Stimulated activated CD8-positive, alpha-beta memory T cell treated with anti-CD3 and anti-CD28 coated beads, Interleukin-12 subunit alpha, Interleukin-12 subunit beta, amount 100 ng/mL, for 1 hour (primary cell): ENCODE results near the gene CD68.
A peak's percentile ranks its signal among the peaks of the same experiment; 100 is the strongest.

Experiments
- DNase-seq: peaks from one replicate; pipeline ENCODE4 v3.0.0-alpha.2; 2020; ENCODE audit warnings: low read depth

CD68 gene

GRCh38 chr17:7559320-7560171, 19.9 kb upstream of the CD68 start:
- DNase-seq, result no peak

- DNase-seq, result no peak
Measured at GRCh38 chr17:7560172-7561027, 19.0 kb upstream of the CD68 start.

- DNase-seq, result peak; percentile 79
Measured at GRCh38 chr17:7561028-7561575, 18.3 kb upstream of the CD68 start.

- DNase-seq, result peak; percentile 79
Measured at GRCh38 chr17:7561589-7562207, 17.7 kb upstream of the CD68 start, which contains the start of gene SENP3. TSS of gene SENP3 (plus strand) at chr17:7561919. CDS start at chr17:7563077, 1,158 bp downstream.

DNA sequence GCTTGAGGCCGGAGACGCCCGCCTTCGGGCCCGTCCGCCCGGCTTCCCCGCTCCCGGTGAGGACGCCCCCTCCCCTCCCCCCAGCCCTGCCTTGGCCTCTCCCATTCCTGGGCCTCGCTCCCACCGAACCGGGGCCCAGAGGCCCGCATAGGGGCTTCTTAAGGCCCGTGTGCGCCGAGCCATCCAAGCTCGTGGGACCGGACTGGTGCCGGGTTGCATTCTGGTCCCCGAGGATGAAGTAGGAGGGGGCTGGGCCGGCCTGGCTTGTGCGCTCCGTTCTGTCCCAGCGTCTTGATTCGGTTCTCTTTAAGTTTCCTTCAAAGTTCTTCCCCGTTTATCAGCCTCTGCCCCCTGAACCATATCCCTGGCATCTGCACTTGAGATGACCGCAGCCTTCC, 17.2 kb upstream of the CD68 start:
- DNase-seq, result no peak

- no peak for DNase-seq
Measured at GRCh38 chr17:7563115-7563869, 16.1 kb upstream of the CD68 start.

DNA sequence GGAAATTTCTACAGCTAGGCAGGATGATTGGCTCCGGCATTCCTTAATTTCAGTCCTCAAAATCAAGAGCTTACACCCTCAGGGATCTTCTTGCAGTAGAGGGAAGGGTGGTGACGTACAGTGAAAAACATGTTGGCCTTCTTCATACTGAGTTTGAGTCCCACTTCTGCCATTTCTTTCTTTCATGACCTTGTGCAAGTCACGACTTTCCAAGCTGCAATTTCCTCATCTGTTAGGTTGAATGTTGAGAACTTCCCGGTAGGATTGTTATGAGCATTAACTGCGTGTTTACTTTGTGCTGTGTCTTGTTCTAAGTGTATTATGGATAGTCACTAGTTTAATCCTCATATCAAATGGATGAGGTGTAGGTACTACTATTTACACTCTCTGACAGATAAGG, 9.9 kb upstream of the CD68 start:
- DNase-seq, result no peak

DNA sequence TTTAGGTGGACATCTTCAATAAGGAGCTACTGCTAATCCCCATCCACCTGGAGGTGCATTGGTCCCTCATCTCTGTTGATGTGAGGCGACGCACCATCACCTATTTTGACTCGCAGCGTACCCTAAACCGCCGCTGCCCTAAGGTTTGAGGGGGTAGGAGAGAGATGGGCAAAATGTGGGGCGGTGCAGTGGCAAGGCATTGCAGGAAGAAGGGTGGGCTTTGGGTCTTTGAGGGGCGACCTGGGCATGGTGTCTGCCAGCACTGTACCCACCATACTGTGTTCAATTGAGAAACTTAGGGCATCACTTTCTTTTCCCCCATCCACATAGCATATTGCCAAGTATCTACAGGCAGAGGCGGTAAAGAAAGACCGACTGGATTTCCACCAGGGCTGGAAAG, 9.1 kb upstream of the CD68 start:
- DNase-seq, result no peak

GRCh38 chr17:7572338-7572587, 7.2 kb upstream of the CD68 start:
- DNase-seq, result no peak

DNA sequence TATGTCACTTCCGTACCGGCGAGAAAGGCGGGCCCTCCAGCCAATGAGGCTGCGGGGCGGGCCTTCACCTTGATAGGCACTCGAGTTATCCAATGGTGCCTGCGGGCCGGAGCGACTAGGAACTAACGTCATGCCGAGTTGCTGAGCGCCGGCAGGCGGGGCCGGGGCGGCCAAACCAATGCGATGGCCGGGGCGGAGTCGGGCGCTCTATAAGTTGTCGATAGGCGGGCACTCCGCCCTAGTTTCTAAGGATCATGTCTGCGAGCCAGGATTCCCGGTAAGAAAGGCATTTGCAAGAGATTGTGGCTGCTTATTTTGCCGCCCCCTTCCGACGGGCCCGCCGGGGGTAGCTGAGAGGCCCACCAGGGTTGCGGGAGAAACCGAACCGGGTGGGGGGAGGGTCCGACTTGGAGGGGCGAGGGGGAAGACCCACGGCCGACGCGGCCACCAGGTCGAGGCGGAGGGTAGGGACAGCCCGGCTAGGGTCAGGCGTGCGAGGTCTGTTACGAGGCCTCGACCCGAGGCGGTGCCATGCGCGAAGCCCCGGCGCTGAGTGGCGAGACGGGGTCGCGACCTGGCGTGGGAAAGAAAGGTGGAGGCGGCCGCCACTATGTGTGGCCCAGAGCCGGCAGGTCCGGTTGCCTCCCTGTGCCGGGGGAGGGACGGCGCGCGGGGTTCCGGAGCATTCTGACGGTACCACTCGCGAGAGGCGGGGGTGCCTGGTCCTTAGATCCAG, 6.7 kb upstream of the CD68 start:
- peak; percentile 99 for DNase-seq

DNA sequence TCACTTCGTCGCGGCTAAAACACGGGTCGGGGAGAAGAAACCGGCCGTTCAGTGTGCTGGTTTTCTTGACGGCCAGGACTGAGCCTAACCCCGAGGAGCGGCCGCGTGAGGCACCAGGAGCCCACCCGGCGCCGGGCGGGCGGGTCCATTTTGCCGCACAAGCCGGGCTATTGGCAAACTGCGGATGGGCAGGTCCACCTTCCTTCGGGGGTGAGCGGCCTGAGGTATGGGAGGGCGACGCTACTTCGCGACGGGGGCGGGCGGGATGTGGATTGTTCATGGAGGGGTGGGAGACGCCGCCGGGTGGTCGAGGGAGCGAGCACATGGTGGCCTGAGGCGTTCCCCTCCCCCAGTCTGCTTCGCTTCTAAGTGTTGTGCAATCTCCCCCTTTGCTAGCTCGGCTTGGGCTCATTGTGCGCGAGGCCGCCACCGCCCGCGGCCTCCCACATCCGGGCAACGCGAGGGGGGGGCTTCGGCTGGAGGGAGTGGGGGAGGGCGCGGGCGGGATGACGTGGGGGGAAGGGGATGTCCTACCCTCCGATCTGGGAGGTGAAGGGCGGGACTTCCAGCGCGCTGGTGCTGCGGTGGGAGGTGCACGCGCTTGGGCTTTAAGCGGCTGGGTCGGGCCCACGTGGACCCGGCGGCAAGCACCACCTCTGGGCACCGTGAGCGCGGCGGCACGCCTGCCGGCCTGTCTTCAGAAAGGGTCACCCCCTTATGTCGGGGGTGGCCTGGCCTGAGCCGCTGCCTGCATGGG, 5.9 kb upstream of the CD68 start:
- peak; percentile 84 for DNase-seq

- no peak for DNase-seq
Measured at GRCh38 chr17:7574176-7574953, 5.1 kb upstream of the CD68 start.

DNA sequence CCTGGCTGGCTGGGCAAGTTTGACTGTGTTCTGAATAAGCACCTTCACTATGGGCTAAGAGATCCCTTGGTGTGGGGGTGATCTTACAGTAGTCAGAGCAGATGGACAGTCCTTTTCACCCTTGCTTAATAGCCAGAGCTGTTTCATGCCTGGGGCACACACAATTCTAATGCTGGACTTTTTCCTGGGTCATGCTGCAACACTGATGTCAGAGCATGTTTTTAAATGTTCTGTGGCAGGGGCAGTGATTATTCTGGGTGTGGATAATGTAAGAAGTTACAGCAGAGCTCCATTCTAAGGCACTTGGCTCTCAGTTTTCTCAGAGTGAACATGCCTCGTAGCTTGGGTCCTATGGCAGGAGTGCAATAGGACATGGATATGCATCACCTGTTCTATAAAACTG, 4.0 kb upstream of the CD68 start:
- no peak for DNase-seq

GRCh38 chr17:7575959-7576358, 3.5 kb upstream of the CD68 start:
- no peak for DNase-seq

- DNase-seq, result no peak
Measured at GRCh38 chr17:7576432-7576937, 3.0 kb upstream of the CD68 start.

- no peak for DNase-seq
Measured at GRCh38 chr17:7577327-7578199, 1.9 kb upstream of the CD68 start.

GRCh38 chr17:7579834-7580603, 581 bp downstream of the CD68 start:
- no peak for DNase-seq
